ENCODE measurements around the gene GLP1R. TPM values are rescaled to one million over a fixed set of nuclear protein-coding genes. Genes with fewer than 3 reads are reported as not detected.
"Not testable (repeated sequence)": the region's sequence is repeated elsewhere in the genome, so short reads cannot be mapped to it uniquely, and the experiment has no call there.

The GLP1R gene
- total RNA-seq, 1 experiment from 2014 or later, result not detected

- DNase-seq (ENCODE audit: low spot score), result no peak
- in situ Hi-C loops (cut with HindIII; ENCODE audit: low sequenced_read_pairs), result no loop called here
These were observed 58.5 kb downstream of the GLP1R start for GRCh38 chr6:39107034-39107433.

GRCh38 chr6:39107641-39108040, 59.1 kb downstream of the GLP1R start:
- DNase-seq (ENCODE audit: low spot score), result no peak
- in situ Hi-C loops (cut with HindIII; ENCODE audit: low sequenced_read_pairs), result no loop called here

GRCh38 chr6:39108041-39108839, 59.7 kb downstream of the GLP1R start:
- no peak for DNase-seq (ENCODE audit: low spot score)
- in situ Hi-C loops (cut with HindIII; ENCODE audit: low sequenced_read_pairs), result no loop called here

GRCh38 chr6:39111280-39111679, 62.7 kb downstream of the GLP1R start:
- no peak for DNase-seq (ENCODE audit: low spot score)
- in situ Hi-C loops (cut with HindIII; ENCODE audit: low sequenced_read_pairs), result no loop called here

- in situ Hi-C loops (cut with HindIII; ENCODE audit: low sequenced_read_pairs), result no loop called here
- no peak for DNase-seq (ENCODE audit: low spot score)
These were observed 65.2 kb downstream of the GLP1R start for GRCh38 chr6:39113788-39114187.

- in situ Hi-C loops (cut with HindIII; ENCODE audit: low sequenced_read_pairs), result no loop called here
- no peak for DNase-seq (ENCODE audit: low spot score)
These were observed 65.8 kb downstream of the GLP1R start for GRCh38 chr6:39114388-39114703.

GRCh38 chr6:39114704-39115599, 66.4 kb downstream of the GLP1R start, which contains the start of gene SAYSD1:
Gene SAYSD1, minus strand, starts transcription at chr6:39115186. Its CDS starts 97 bp downstream, at chr6:39115089.
- in situ Hi-C loops (cut with HindIII; ENCODE audit: low sequenced_read_pairs), result no loop called here

GRCh38 chr6:39118921-39119320, 70.3 kb downstream of the GLP1R start:
- in situ Hi-C loops (cut with HindIII; ENCODE audit: low sequenced_read_pairs), result no loop called here

More at GRCh38 chr6:39114704-39115599, 66.4 kb downstream of the GLP1R start, which contains the start of gene SAYSD1:
- peak; percentile 84 for DNase-seq (ENCODE audit: low spot score)

GRCh38 chr6:39124114-39124513, 75.5 kb downstream of the GLP1R start:
- in situ Hi-C loops (cut with HindIII; ENCODE audit: low sequenced_read_pairs), result no loop called here

More at GRCh38 chr6:39118921-39119320, 70.3 kb downstream of the GLP1R start:
- DNase-seq (ENCODE audit: low spot score), result no peak

GRCh38 chr6:39128106-39128505, 79.5 kb downstream of the GLP1R start:
- in situ Hi-C loops (cut with HindIII; ENCODE audit: low sequenced_read_pairs), result no loop called here
- no peak for DNase-seq (ENCODE audit: low spot score)

More at GRCh38 chr6:39124114-39124513, 75.5 kb downstream of the GLP1R start:
- DNase-seq (ENCODE audit: low spot score), result no peak

GRCh38 chr6:39128832-39129231, 80.3 kb downstream of the GLP1R start:
- DNase-seq (ENCODE audit: low spot score), result no peak
- in situ Hi-C loops (cut with HindIII; ENCODE audit: low sequenced_read_pairs), result no loop called here

GRCh38 chr6:39130691-39131090, 82.1 kb downstream of the GLP1R start:
- in situ Hi-C loops (cut with HindIII; ENCODE audit: low sequenced_read_pairs), result no loop called here
- DNase-seq (ENCODE audit: low spot score), result no peak

GRCh38 chr6:39134761-39135160, 86.2 kb downstream of the GLP1R start:
- DNase-seq (ENCODE audit: low spot score); in situ Hi-C loops (cut with HindIII; ENCODE audit: low sequenced_read_pairs): not testable (repeated sequence)

GRCh38 chr6:39136207-39136606, 87.6 kb downstream of the GLP1R start:
- DNase-seq (ENCODE audit: low spot score); in situ Hi-C loops (cut with HindIII; ENCODE audit: low sequenced_read_pairs): not testable (repeated sequence)

GRCh38 chr6:39137245-39137644, 88.7 kb downstream of the GLP1R start:
- no peak for DNase-seq (ENCODE audit: low spot score)
- in situ Hi-C loops (cut with HindIII; ENCODE audit: low sequenced_read_pairs), result no loop called here

Other genes starting within 250 kb of the GLP1R start
- 6.8 and 24.1 TPM in 2 replicates for gene SAYSD1, start 66.4 kb downstream of the GLP1R start, total RNA-seq (2014; rRNA removed; shearing (Covaris generic))
- gene KCNK5, start 180.7 kb downstream of the GLP1R start, total RNA-seq (2014; rRNA removed; shearing (Covaris generic)), result not detected in 2 replicates

Data from G401 (cell line).